HG03025 (cell line): Measurements from ENCODE around the gene STON2.
"Not testable (repeated sequence)": the region's sequence is repeated elsewhere in the genome, so short reads cannot be mapped to it uniquely, and the experiment has no call there.

Source experiments
- ATAC-seq: cut with Tn5 transposase; IDR thresholded peaks from one replicate; pipeline ENCODE4 v1.9.1; 2021; ENCODE audit warnings: mild to moderate bottlenecking, moderate library complexity; ENCODE audit not compliant: unreplicated experiment, low FRiP score

The STON2 gene

GRCh38 chr14:81273521-81273920, 126.6 kb downstream of the STON2 start:
- no peak for ATAC-seq

GRCh38 chr14:81272317-81272716, 127.8 kb downstream of the STON2 start:
- no peak for ATAC-seq

- no peak for ATAC-seq
Measured at GRCh38 chr14:81269979-81270375, 130.1 kb downstream of the STON2 start.

- no peak for ATAC-seq
Measured at GRCh38 chr14:81269100-81269978, 130.8 kb downstream of the STON2 start.

- ATAC-seq, result no peak
Measured at GRCh38 chr14:81268016-81268416, 132.1 kb downstream of the STON2 start.

- no peak for ATAC-seq
Measured at GRCh38 chr14:81265636-81266169, 134.4 kb downstream of the STON2 start.

- ATAC-seq, result no peak
Measured at GRCh38 chr14:81264671-81265070, 135.5 kb downstream of the STON2 start.

- no peak for ATAC-seq
Measured at GRCh38 chr14:81263777-81264410, 136.2 kb downstream of the STON2 start.

- no peak for ATAC-seq
Measured at GRCh38 chr14:81261176-81261575, 138.9 kb downstream of the STON2 start.

- ATAC-seq, result no peak
Measured at GRCh38 chr14:81260732-81261131, 139.4 kb downstream of the STON2 start.

- ATAC-seq, result no peak
Measured at GRCh38 chr14:81256289-81256960, 143.7 kb downstream of the STON2 start.

GRCh38 chr14:81252278-81252677, 147.8 kb downstream of the STON2 start:
- ATAC-seq, result no peak

GRCh38 chr14:81247271-81247766, 152.8 kb downstream of the STON2 start:
- no peak for ATAC-seq

GRCh38 chr14:81246461-81247270, 153.5 kb downstream of the STON2 start:
- ATAC-seq, result no peak

- ATAC-seq, result no peak
Measured at GRCh38 chr14:81245771-81246170, 154.4 kb downstream of the STON2 start.

GRCh38 chr14:81244431-81244830, 155.7 kb downstream of the STON2 start:
- ATAC-seq, result not testable (repeated sequence)

GRCh38 chr14:81243499-81243898, 156.6 kb downstream of the STON2 start:
- no peak for ATAC-seq

GRCh38 chr14:81236849-81237248, 163.3 kb downstream of the STON2 start:
- ATAC-seq, result not testable (repeated sequence)

- ATAC-seq, result no peak
Measured at GRCh38 chr14:81236138-81236537, 164.0 kb downstream of the STON2 start.

- no peak for ATAC-seq
Measured at GRCh38 chr14:81235096-81235495, 165.0 kb downstream of the STON2 start.
